Kidney (tissue), 14 donors: ENCODE results near the gene HES6. TPM values are rescaled to one million over a fixed set of nuclear protein-coding genes. Genes with fewer than 3 reads are reported as not detected.

Source experiments
- DNase-seq, 5 donors: peaks; one replicate each; pipeline ENCODE4 v3.0.0-alpha.2; 2013 to 2020
- FAIRE-seq: peaks from 2 replicates; lab custom pipeline; 2012; peaks lifted over from hg19 to GRCh38; lab: Jason Lieb, UNC
- H3K27ac ChIP-seq, 2 donors: one replicate each; pipeline ENCODE4 v1.7.0; 2013; ENCODE audit warnings: low read depth in 2 of 2, low read length in 2 of 2, inconsistent platforms in 1 of 2
- H3K27me3 ChIP-seq: one replicate; pipeline ENCODE4 v1.7.1; 2013; ENCODE audit warnings: low read length, inconsistent platforms; ENCODE audit not compliant: control insufficient read depth, insufficient read depth
- H3K36me3 ChIP-seq, 3 donors: one replicate each; pipeline versions ENCODE4 v1.7.0 to v1.7.1; 2013; ENCODE audit warnings: low read length in 3 of 3, control low read depth in 1 of 3, inconsistent platforms in 1 of 3; ENCODE audit not compliant: insufficient read depth in 3 of 3, control insufficient read depth in 2 of 3
- H3K4me1 ChIP-seq, 3 donors: one replicate each; pipeline versions ENCODE4 v1.7.0 to v1.7.1; 2013; ENCODE audit warnings: low read length in 3 of 3, inconsistent platforms in 1 of 3, low read depth in 1 of 3; ENCODE audit not compliant: control insufficient read depth in 2 of 3, insufficient read depth in 2 of 3
- H3K4me3 ChIP-seq, 3 donors: one replicate each; pipeline versions ENCODE4 v1.7.0 to v1.8.1; 2013; ENCODE audit warnings: low read length in 3 of 3, control low read depth in 1 of 3, inconsistent platforms in 1 of 3
- H3K9ac ChIP-seq, 3 donors: one replicate each; pipeline versions ENCODE4 v1.7.0 to v1.7.1; 2013; ENCODE audit warnings: low read length in 3 of 3, control low read depth in 1 of 3, inconsistent platforms in 1 of 3
- H3K9me3 ChIP-seq, 3 donors: one replicate each; pipeline versions ENCODE4 v1.7.0 to v1.7.1; 2013; ENCODE audit warnings: low read length in 3 of 3, control low read depth in 1 of 3, inconsistent platforms in 1 of 3; ENCODE audit not compliant: control insufficient read depth in 2 of 3, insufficient read depth in 1 of 3
- intact Hi-C: fragments of 100-400 bp; cut with DNase I; formaldehyde crosslinking; loops from one replicate; pipeline ENCODE4 v1.11.1; 2022
- polyA plus RNA-seq: library from polyadenylated mRNA; stranded (reverse); fragments of 350-450 nt; fragmentation: Illumina TruSeq; extraction: RNeasy Lipid Tissue Mini Kit (QIAGEN cat#74804); gene quantifications from one replicate; pipeline ENCODE4 v1.2.3, GENCODE V29; 2014; ENCODE audit warnings: low read depth, low replicate concordance; ENCODE audit not compliant: insufficient read depth
- total RNA-seq: library from RNA; stranded (reverse); fragmentation: NEBNext Ultra II Directional; extraction: Animal tissue kit (Norgen Biotek cat#: 25700); gene quantifications from one replicate; pipeline ENCODE4 v1.2.1, GENCODE V29; 2021
- TF ChIP-seq, protein P1 (sequence below): IDR thresholded peaks from 3 replicates; pipeline ENCODE4 v1.5.1; 2012; ENCODE audit warnings: mild to moderate bottlenecking, moderate library complexity, borderline replicate concordance; ENCODE audit not compliant: insufficient read depth; ENCODE audit errors: extremely low read depth
- donor health status: control.
- donor health status: control.
- donor health status: control.
- donor health status: control.
- donor health status: control.
- donor health status: DM: yes; HTN: yes; CAD: no.
- donor health status: Normal renal cell carcinoma (clear cell type).

Gene HES6
- total and polyA plus RNA-seq, 2 donors from 2014 or later: 5.2 to 5.5 TPM

DNA sequence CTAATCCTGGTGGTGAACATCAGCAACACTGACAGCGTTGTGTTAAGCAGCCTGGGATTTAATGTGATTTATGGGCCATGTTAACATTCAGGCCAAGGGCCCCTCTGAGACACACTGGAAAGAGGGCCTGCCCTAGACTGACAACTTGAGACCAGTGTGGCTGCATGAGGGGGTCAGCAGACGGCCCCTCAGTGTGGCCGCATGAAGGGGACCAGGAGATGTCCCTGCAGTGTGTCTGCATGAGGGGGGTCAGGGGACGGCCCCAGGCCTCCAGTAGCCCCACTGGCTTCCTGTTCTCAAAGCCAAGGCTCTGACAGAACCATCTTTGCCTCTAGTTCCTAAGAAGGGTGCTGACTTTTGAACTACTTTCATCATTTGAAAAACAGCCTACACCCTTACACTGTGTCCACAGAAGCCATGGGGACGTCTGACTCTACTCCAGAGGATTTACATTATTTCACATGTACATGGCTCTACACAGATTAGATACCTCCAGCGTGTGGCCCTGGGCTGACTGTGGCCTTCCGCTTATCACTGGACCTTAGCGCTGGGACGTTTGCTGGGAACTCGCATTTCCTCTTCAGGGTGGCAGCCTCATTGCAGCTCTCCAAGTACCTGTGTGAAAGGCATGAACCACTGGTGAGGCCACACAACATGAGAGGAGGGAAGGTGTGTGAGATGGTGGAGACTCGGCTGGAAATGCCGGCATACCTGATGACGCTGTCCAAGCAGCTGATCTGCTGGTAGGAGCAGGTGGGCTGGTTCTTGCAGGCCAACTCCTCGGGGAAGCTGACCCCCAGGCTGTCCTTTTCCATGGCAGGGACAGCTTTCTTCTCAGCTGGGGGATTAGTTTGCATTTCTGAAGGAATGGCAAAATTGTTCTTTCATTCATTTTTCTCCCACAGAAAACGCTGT, 18.2 kb upstream of the HES6 start:
- intact Hi-C loops: no loop called here
- H3K27me3 ChIP-seq: no peaks in the 10 kb centered on the region
- no peak overlapping the region for H3K4me3 ChIP-seq
- H3K27ac ChIP-seq: no peak overlapping the region
- DNase-seq: peak in 1 of 5 donors; percentile 53
- H3K9me3 ChIP-seq: no peaks in the 10 kb centered on the region
- TF ChIP-seq, protein P1, sequence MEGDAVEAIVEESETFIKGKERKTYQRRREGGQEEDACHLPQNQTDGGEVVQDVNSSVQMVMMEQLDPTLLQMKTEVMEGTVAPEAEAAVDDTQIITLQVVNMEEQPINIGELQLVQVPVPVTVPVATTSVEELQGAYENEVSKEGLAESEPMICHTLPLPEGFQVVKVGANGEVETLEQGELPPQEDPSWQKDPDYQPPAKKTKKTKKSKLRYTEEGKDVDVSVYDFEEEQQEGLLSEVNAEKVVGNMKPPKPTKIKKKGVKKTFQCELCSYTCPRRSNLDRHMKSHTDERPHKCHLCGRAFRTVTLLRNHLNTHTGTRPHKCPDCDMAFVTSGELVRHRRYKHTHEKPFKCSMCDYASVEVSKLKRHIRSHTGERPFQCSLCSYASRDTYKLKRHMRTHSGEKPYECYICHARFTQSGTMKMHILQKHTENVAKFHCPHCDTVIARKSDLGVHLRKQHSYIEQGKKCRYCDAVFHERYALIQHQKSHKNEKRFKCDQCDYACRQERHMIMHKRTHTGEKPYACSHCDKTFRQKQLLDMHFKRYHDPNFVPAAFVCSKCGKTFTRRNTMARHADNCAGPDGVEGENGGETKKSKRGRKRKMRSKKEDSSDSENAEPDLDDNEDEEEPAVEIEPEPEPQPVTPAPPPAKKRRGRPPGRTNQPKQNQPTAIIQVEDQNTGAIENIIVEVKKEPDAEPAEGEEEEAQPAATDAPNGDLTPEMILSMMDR: no peak
- no peak overlapping the region for H3K9ac ChIP-seq
- peaks cover 0 to 21% (median 20%) of the 10 kb centered on the region in 3 donors for H3K4me1 ChIP-seq
- peaks cover 2 to 67% (median 35%) of the 10 kb centered on the region in 3 donors for H3K36me3 ChIP-seq
- no peak for FAIRE-seq

DNA sequence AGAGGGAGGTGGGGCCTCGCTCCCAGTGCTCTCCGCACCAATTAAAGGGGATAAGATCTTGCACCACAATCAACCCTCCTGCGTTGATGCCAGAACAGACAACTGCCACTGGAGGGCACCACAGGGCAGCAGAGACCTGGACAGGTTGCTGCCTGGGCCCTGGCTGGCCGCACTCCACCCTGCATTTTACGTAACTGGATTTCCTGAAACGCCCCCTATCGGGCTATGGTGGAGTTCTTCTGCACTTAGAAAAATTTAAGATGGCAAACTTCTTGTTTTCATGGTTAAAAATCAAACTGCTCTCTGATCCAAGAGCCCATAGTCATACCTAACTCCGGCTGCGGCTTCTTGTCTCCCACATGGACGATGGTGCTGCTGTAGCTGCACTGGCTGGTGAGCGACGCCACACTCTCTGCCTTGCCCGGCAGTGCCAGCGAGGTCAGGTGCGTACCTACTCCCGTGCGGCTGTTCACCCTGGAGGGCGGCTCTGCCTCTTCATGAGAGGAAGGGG, 16.8 kb upstream of the HES6 start:
- H3K9me3 ChIP-seq: no peaks in the 10 kb centered on the region
- peaks cover 2 to 68% (median 34%) of the 10 kb centered on the region in 3 donors for H3K36me3 ChIP-seq
- DNase-seq (peak; percentile 91 to 93 (median 92)), FAIRE-seq (peak; percentile 27)
- intact Hi-C loops: no loop called here
- H3K4me3 ChIP-seq: peak overlapping the region in 1 of 3 donors; percentile 3
- TF ChIP-seq, protein P1: peak; percentile 74
- no peak overlapping the region for H3K27ac ChIP-seq
- H3K9ac ChIP-seq: no peak overlapping the region
- H3K4me1 ChIP-seq: peaks cover 0 to 9% (median 8%) of the 10 kb centered on the region in 3 donors
- H3K27me3 ChIP-seq: no peaks in the 10 kb centered on the region

DNA sequence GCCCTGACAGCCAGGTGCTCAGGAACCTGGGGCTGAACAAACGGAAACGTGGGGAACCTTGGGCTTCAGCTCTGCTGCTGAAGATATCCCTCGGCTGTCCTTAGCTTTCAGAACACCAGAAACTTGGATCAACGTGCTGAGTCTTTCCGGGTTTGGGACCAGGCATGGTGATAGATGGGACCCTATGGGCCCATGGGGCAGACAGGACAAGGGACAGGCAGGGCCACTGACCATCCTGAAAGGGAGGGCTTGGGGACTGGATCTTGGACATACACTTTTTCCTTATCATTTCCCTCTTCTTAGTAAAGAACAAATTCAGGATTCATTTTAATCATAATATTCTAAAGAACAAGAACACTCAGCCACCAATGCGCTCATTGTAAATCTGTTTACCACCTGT, 16.3 kb upstream of the HES6 start:
- FAIRE-seq (no peak), DNase-seq (peak in 1 of 5 donors; percentile 23)
- intact Hi-C loops: no loop called here

More for the DNA sequence above, 16.3 kb upstream of the HES6 start:
- Histone ChIP-seq H3K9me3 (no peaks in the 10 kb centered on the region), H3K36me3 (peaks cover 2 to 67% (median 34%) of the 10 kb centered on the region in 3 donors), H3K4me3 (no peak overlapping the region), H3K9ac (no peak overlapping the region), H3K27me3 (no peaks in the 10 kb centered on the region), H3K27ac (no peak overlapping the region), H3K4me1 (peaks cover 0 to 6% (median 6%) of the 10 kb centered on the region in 3 donors)
- TF ChIP-seq, protein P1: no peak
